Skeletal muscle tissue (tissue), 4 donors: ENCODE measurements around the gene ZFYVE26. TPM values are rescaled to one million over a fixed set of nuclear protein-coding genes. Genes with fewer than 3 reads are reported as not detected.

Experiments
- H3K27ac ChIP-seq: one replicate; pipeline ENCODE4 v1.7.0; 2013; ENCODE audit warnings: mild to moderate bottlenecking, low read depth, low read length, inconsistent platforms
- H3K27me3 ChIP-seq, 3 donors: one replicate each; pipeline ENCODE4 v1.7.0; 2013; ENCODE audit warnings: low read length in 3 of 3; ENCODE audit not compliant: control insufficient read depth in 3 of 3, insufficient read depth in 3 of 3
- H3K36me3 ChIP-seq, 3 donors: one replicate each; pipeline ENCODE4 v1.7.0; 2013; ENCODE audit warnings: low read length in 3 of 3; ENCODE audit not compliant: control insufficient read depth in 3 of 3, insufficient read depth in 3 of 3
- H3K4me1 ChIP-seq, 3 donors: one replicate each; pipeline ENCODE4 v1.7.0; 2013; ENCODE audit warnings: low read length in 3 of 3, mild to moderate bottlenecking in 3 of 3; ENCODE audit not compliant: control insufficient read depth in 3 of 3, insufficient read depth in 3 of 3
- H3K4me3 ChIP-seq, 3 donors: one replicate each; pipeline ENCODE4 v1.7.0; 2013; ENCODE audit warnings: low read length in 3 of 3
- H3K9ac ChIP-seq, 3 donors: one replicate each; pipeline ENCODE4 v1.7.0; 2013; ENCODE audit warnings: low read length in 3 of 3, mild to moderate bottlenecking in 3 of 3, moderate library complexity in 2 of 3, low read depth in 1 of 3
- H3K9me3 ChIP-seq, 3 donors: one replicate each; pipeline ENCODE4 v1.7.0; 2013; ENCODE audit warnings: low read length in 3 of 3; ENCODE audit not compliant: control insufficient read depth in 3 of 3
- total RNA-seq: library from RNA; depleted of rRNA; stranded (reverse); fragments of >200 nt; gene quantifications from one replicate; pipeline ENCODE4 v1.2.3, GENCODE V29; 2014
- donor health status: Osteomylitis.

Gene ZFYVE26
- total RNA-seq, 1 donor from 2014 or later, result 21.9 TPM

DNA sequence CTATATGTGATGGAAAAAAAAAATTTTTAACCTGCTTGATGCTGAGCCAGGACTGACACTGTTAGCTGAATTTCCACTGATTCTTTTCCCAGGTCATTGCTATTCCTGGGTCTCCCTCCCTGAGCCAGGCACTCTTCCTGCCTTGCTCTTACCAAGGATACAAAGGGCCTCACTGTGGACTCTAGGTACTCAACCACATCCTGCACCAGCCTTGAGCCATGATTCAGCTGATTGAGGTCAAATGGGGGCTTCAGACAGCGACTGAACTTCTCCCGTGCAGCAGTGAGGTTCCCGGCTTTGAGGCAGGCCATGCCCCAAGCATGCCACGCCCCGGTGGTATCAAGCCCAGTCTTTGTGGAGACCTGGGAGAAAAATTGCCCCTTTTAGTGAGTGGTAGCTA, 54.3 kb downstream of the ZFYVE26 start:
- Histone ChIP-seq H3K36me3 (peaks cover 46 to 72% (median 47%) of the 10 kb centered on the region in 3 donors), H3K9me3 (no peaks in the 10 kb centered on the region), H3K9ac (no peak overlapping the region), H3K27ac (no peak overlapping the region), H3K4me3 (no peak overlapping the region), H3K4me1 (no peaks in the 10 kb centered on the region), H3K27me3 (no peaks in the 10 kb centered on the region)

DNA sequence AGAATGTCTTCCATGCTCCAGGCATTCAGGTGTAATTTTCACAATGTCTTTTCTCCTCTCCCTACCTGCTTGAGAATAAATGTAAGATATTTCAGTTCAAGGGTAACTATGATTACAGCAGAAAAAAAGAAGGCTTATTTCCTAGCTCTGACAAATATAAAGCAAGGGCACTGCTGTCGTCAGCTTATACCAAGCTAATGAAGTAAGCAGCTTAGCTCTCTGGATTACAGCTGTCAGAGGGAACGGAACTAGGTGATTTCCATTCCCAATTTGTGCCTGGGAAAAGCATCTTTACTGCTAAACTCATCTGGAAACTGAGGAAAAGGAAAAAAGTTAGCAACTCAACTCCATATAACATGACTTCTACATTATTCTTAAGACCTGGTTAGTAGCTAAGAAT, 56.5 kb downstream of the ZFYVE26 start:
- H3K36me3 ChIP-seq, result peaks cover 42 to 63% (median 54%) of the 10 kb centered on the region in 3 donors
- H3K4me3 ChIP-seq, result no peak overlapping the region
- no peak overlapping the region for H3K27ac ChIP-seq
- H3K27me3 ChIP-seq, result no peaks in the 10 kb centered on the region
- H3K4me1 ChIP-seq, result no peaks in the 10 kb centered on the region
- no peaks in the 10 kb centered on the region for H3K9me3 ChIP-seq
- no peak overlapping the region for H3K9ac ChIP-seq

DNA sequence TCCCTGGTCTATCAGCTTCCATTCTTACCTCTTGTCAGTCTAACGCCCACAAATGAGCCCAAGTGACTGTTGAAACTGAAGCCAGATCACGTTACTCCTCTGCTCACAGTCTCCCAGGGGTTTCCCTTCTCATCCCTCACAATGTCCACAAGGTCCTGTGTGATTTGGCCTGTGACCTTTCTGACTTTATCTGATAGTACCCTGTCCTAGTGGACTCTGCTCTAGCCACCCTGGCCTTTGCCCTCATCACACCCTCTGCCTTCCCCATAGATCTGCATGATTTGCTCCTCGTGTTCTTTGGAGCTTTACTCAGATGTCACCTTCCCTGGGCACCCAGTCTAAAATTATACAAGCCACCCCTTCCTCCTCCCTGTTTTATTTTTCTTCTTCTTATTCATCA, 59.2 kb downstream of the ZFYVE26 start:
- Histone ChIP-seq H3K36me3 (peaks cover 50 to 67% (median 67%) of the 10 kb centered on the region in 3 donors), H3K27ac (no peak overlapping the region), H3K4me3 (no peak overlapping the region), H3K27me3 (no peaks in the 10 kb centered on the region), H3K4me1 (no peaks in the 10 kb centered on the region), H3K9me3 (no peaks in the 10 kb centered on the region), H3K9ac (no peak overlapping the region)

DNA sequence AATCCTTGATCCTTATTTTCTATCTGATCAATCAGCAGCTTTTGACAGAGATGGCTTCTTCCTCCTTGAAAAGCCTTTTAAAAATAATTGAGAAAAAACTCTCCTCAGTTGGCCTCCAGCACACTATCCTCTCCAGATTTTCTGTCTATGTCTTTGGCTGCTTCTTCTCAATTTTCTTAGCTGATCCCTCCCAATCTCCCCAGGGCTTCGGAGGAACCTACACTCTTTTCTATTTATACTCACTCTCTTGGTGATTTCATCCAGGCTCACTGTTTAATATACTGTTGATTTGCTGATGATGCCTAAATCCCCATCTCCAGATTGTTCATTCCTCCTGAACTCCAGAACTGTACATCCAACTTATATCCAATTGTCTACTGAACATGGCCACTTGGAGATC, 59.9 kb downstream of the ZFYVE26 start:
- no peak overlapping the region for H3K4me3 ChIP-seq
- H3K27me3 ChIP-seq, result no peaks in the 10 kb centered on the region
- no peak overlapping the region for H3K9ac ChIP-seq
- no peak overlapping the region for H3K27ac ChIP-seq
- H3K9me3 ChIP-seq, result no peaks in the 10 kb centered on the region
- no peaks in the 10 kb centered on the region for H3K4me1 ChIP-seq
- peaks cover 53 to 70% (median 68%) of the 10 kb centered on the region in 3 donors for H3K36me3 ChIP-seq

DNA sequence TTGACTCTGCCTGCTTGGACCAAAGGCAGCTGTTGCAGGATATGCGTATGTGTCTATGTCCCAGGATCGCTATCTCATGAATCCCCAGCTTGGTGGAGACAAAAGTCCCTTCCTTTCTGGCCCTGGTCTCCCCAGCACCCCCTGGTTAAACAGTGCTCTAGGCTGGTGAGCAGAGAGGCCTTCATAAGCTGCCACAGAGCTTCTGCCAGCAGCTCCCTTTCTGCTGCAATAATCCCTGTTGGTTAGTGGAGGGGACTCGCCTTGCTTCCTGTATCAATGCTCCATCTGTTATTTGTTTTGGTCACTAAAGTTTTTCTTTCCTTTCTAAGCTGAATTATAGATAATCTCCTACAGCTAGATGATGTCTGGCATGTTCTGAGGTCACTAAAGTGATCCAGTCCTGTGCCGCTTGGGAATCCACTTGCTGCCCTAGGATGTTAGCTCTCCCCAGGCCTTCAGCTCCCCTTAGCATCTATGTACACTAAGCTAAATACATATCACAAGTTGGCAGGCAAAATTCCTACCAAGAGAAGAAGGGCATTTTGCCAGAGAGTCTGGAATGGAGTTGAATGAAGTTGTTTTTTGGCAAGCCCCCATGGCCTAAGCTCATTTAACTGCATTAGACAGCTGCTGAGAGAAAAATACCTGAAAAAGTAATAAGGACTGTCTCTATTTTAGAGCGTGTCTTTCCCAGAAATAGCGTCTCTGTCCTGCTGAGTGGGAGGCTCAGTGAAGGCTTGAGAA, 66.9 kb downstream of the ZFYVE26 start:
- H3K9me3 ChIP-seq, result no peaks in the 10 kb centered on the region
- H3K4me1 ChIP-seq, result peaks cover 0 to under 1% (median 0%) of the 10 kb centered on the region in 3 donors
- H3K36me3 ChIP-seq, result peaks cover 58 to 70% (median 65%) of the 10 kb centered on the region in 3 donors
- no peak overlapping the region for H3K4me3 ChIP-seq
- H3K27ac ChIP-seq, result no peak overlapping the region
- H3K27me3 ChIP-seq, result no peaks in the 10 kb centered on the region
- no peak overlapping the region for H3K9ac ChIP-seq

DNA sequence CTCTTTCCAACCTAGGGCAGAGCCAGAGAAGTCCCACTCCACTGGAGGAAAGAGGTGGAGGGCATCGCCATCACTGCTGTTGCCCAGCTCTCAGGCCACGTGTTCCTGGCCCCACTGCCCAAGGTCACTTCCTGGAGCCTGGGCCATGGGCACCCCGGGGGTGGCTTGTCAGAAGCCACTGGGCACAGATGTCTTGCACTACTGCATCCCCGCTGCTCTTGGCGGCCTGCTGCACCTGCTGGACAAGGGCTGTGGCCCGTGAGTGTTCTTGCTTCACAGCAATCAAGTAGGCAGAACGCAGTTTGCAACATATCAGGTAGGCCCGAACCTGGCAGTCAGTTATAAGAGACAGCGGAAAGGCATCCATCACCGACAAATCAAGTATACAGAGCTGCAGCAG, 68.1 kb downstream of the ZFYVE26 start:
- Histone ChIP-seq H3K27me3 (no peaks in the 10 kb centered on the region), H3K9ac (no peak overlapping the region), H3K36me3 (peaks cover 47 to 58% (median 53%) of the 10 kb centered on the region in 3 donors), H3K4me1 (peaks cover 0 to 9% (median 5%) of the 10 kb centered on the region in 3 donors), H3K27ac (no peak overlapping the region), H3K4me3 (no peak overlapping the region), H3K9me3 (no peaks in the 10 kb centered on the region)

DNA sequence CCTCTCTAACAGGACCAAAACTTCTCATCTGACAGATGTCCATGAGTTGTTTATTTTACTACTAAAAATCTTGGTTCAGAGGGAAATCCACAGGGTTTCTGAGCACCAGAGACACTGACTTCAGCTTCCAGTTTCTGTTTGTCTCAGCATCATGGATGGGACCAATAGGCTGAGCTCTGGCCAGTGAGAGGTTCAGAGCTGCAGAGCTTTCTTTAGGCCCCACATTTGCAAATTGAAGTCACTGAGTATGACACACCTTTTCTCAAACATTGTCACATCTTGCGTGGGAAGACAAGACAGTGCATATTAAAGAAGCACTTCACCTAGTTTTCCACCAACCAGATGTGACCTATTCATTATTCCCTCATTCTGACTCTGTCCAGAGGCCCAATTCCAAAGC, 69.5 kb downstream of the ZFYVE26 start:
- Histone ChIP-seq H3K4me1 (peaks cover 0 to 9% (median 5%) of the 10 kb centered on the region in 3 donors), H3K27me3 (no peaks in the 10 kb centered on the region), H3K27ac (no peak overlapping the region), H3K36me3 (peaks cover 33 to 44% (median 39%) of the 10 kb centered on the region in 3 donors), H3K9ac (no peak overlapping the region), H3K9me3 (no peaks in the 10 kb centered on the region), H3K4me3 (no peak overlapping the region)

DNA sequence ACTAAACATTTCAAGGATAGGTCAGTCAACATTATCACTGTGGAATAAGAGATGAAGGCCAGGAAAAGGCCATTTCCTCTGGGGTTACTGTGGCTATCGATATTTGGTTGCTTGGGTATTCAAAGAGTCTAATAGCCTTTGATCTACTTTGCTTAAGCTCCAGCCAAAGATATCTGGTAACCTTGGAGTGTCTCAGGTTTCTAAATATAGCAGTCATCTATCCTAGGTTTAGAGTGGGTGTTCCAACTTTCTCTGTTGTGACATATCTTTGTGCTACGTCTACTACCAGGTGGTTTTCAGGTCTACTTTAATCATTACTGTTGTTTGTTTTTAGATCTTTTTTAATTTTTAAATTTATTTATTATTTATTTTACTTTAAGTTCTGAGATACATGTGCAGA, 72.3 kb downstream of the ZFYVE26 start:
- H3K27me3 ChIP-seq, result no peaks in the 10 kb centered on the region
- H3K36me3 ChIP-seq, result peaks cover 14 to 22% (median 20%) of the 10 kb centered on the region in 3 donors
- H3K27ac ChIP-seq, result peak overlapping the region; percentile 28
- H3K9ac ChIP-seq, result no peak overlapping the region
- no peaks in the 10 kb centered on the region for H3K9me3 ChIP-seq
- H3K4me1 ChIP-seq, result peaks cover 0 to 11% (median 5%) of the 10 kb centered on the region in 3 donors
- H3K4me3 ChIP-seq, result peak overlapping the region in 2 of 3 donors; percentile 9 to 25

DNA sequence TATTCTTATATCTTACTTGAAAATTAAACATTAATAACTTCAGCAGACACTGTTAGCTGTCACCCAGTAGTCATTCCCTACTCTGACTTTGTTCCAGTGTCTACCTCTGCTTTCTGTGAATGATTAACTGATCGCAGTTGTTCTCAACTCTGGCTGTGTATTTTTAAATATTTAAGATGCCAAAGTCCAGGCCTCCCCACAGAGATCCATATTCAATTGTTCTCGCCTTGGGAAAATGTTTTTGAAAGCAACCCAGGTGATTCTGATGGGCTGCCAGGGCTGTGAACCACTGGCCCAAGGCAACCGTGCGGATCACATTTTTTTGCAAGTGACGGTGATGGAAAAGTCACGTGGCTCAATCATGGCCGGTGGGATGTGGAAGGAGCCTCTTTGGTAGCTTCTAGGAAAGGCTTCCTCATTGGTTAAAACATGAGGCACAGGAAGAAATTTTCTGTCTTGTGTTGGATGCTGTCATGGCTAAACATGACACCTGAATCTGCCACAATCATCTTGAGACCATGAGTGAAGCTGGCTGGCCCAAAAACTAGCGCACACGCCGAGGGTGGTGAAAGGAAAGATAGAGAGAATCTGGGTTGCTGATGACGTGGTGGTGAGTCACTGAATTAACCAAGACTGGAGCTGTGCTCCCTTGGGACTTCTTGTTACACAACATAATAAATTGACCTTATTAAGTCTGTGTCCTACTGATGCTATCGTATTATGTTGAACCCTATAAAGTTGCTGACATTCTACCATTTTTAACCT, 77.5 kb downstream of the ZFYVE26 start:
- no peaks in the 10 kb centered on the region for H3K9me3 ChIP-seq
- H3K4me1 ChIP-seq, result peaks cover 15 to 28% (median 21%) of the 10 kb centered on the region in 3 donors
- H3K27ac ChIP-seq, result peak overlapping the region; percentile 7
- H3K4me3 ChIP-seq, result no peak overlapping the region
- no peaks in the 10 kb centered on the region for H3K36me3 ChIP-seq
- no peaks in the 10 kb centered on the region for H3K27me3 ChIP-seq
- no peak overlapping the region for H3K9ac ChIP-seq

DNA sequence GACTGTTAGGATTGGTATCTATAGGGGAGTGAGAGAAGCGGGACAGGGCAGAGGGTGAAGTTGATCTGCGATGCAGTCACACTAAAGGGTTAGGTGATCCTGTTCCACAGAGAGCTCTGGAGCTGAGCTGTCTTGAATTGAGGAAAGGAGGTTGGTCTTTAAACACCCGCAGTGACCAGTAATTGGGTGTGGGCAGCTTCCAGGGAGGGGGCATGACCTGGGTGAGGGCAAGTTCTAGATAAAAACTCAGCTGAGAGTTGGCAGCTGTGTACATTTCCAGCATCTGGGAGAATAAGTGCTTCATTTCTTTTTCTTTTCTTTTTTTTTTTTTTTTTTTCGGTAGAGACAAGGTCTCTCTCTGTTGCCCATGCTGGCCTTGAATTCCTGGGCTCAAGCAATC, 79.6 kb downstream of the ZFYVE26 start:
- Histone ChIP-seq H3K4me3 (no peak overlapping the region), H3K9me3 (no peaks in the 10 kb centered on the region), H3K9ac (no peak overlapping the region), H3K4me1 (peaks cover 21 to 27% (median 22%) of the 10 kb centered on the region in 3 donors), H3K27me3 (no peaks in the 10 kb centered on the region), H3K36me3 (no peaks in the 10 kb centered on the region), H3K27ac (no peak overlapping the region)
